Transverse colon (tissue), 4 donors: ENCODE results near the gene RUSC2. TPM values are rescaled to one million over a fixed set of nuclear protein-coding genes. Genes with fewer than 3 reads are reported as not detected.

Source experiments
- DNase-seq: peaks from one replicate; pipeline ENCODE4 v3.0.0-alpha.2; 2019
- H3K27ac ChIP-seq, 4 donors: fragments of 200-600 bp; sonication (generic); 2 replicates each; pipeline ENCODE4 v1.5.1; 2016 to 2018; ENCODE audit warnings: inconsistent platforms in 4 of 4
- H3K27me3 ChIP-seq: fragments of 200-600 bp; sonication (generic); 2 replicates; pipeline ENCODE4 v1.5.1; 2017; ENCODE audit warnings: inconsistent platforms
- H3K36me3 ChIP-seq, 4 donors: fragments of 200-600 bp; sonication (generic); 2 replicates each; pipeline ENCODE4 v1.5.1; 2017 to 2019; ENCODE audit warnings: inconsistent platforms in 4 of 4
- H3K4me1 ChIP-seq, 4 donors: fragments of 200-600 bp; sonication (generic); 2 replicates each; pipeline ENCODE4 v1.5.1; 2017 to 2020; ENCODE audit warnings: inconsistent platforms in 4 of 4
- H3K4me3 ChIP-seq, 4 donors: fragments of 200-600 bp; sonication (generic); 1 replicate in 1 of 4; 2 replicates in 3 of 4; pipeline versions ENCODE4 v1.5.1 to v1.6.1; 2017 to 2019; ENCODE audit warnings: inconsistent platforms in 4 of 4
- H3K9me3 ChIP-seq, 2 donors: fragments of 200-600 bp; sonication (generic); 2 replicates each; pipeline ENCODE4 v1.5.1; 2017 to 2019; ENCODE audit warnings: inconsistent platforms in 2 of 2
- EP300 ChIP-seq: sonication (generic); formaldehyde crosslinking; IDR thresholded peaks from one replicate; pipeline ENCODE4 v1.6.1; 2017; ENCODE audit warnings: antibody characterized with exemption, low read depth
- POLR2A ChIP-seq: fragments of 450-650 bp; IDR thresholded peaks from one replicate; pipeline ENCODE4 v1.6.1; 2016; ENCODE audit warnings: antibody characterized with exemption, mild to moderate bottlenecking, moderate library complexity
- POLR2AphosphoS5 ChIP-seq, 3 donors: sonication (generic); formaldehyde crosslinking; IDR thresholded peaks; one replicate each; pipeline ENCODE4 v1.6.1; 2016; ENCODE audit warnings: antibody characterized with exemption in 3 of 3
- WGBS, 2 donors: methylation state at CpG; one replicate each; pipeline ENCODE4 v1.1.5; 2018; ENCODE audit warnings: low coverage in 1 of 2; 5-methylcytosine and 5-hydroxymethylcytosine counted together
- in situ Hi-C, 4 donors: fragments of 200-750 bp; cut with MboI; loops; one replicate each; pipeline versions ENCODE4 v1.15.0 to v1.15.1; 2017; ENCODE audit warnings: low sequenced_read_pairs in 3 of 4, low pct_ligation_motif_present in 1 of 4, low pct_unique_long_range_greater_than_20kb in 1 of 4
- intact Hi-C: fragments of 100-400 bp; cut with DNase I; formaldehyde crosslinking; loops from one replicate; pipeline ENCODE4 v1.15.1; 2023; ENCODE audit warnings: low total_unique reads
- total RNA-seq, 4 donors: library from RNA; depleted of rRNA; stranded (reverse); fragments of >200 nt; gene quantifications; one replicate each; pipeline ENCODE4 v1.1.0, GENCODE V29; 2016
- TF ChIP-seq, protein P1 (sequence below), 5 experiments: fragments of 200-600 bp in 3 of 5; fragments of 450-650 bp in 2 of 5; sonication (generic) in 3 of 5; IDR thresholded peaks; 1 replicate in 2 of 5; 2 replicates in 3 of 5; pipeline ENCODE4 v1.5.1; 2016 to 2017; ENCODE audit warnings: antibody characterized with exemption in 5 of 5, inconsistent platforms in 3 of 5, mild to moderate bottlenecking in 2 of 5, moderate library complexity in 1 of 5

The RUSC2 gene
- total RNA-seq, 4 donors from 2014 or later, result 7.0 to 16.8 (median 12.1) TPM

DNA sequence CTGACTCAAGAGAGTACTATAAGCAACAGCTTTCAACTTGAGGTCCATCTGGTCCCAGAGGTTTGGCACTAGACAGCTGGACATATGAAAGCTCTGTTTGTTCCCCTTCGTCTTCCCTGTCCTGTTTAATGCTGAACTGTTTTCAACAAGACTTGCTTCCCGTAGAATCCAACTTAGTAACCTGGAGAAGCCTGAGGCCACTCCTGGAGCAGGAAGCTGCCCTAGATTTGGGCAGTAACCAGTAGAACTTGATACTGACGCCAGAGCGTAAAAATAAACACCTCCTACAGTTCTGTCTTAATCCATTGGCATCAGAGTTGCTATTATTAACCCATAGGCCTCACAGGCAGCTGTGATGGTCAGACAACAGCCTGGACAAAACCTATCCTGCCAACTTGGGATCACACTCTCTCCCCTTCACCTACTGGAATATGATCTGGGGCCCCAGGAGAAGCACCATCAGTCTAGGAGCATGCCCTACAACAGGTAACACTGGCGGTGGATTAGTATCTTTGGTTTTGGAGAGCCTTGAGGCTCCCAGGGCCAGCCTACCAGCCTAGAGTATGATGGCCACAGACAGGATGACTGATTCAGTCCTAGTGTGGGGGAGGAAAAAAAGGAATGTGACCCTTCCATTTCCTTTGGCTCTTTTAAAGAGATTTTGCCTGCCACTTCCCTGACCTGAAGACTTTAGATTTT, 29.2 kb downstream of the RUSC2 start:
- intact Hi-C loops, result no loop called here
- no peak for DNase-seq

GRCh38 chr9:35519692-35520363, 29.9 kb downstream of the RUSC2 start:
- H3K27ac ChIP-seq, result peak overlapping the region; percentile 56 to 81 (median 78)
- H3K9me3 ChIP-seq, result no peaks in the 10 kb centered on the region
- no peak for TF ChIP-seq POLR2AphosphoS5 (IDR thresholded peaks at IDR 0.05)
- TF ChIP-seq, protein P1, sequence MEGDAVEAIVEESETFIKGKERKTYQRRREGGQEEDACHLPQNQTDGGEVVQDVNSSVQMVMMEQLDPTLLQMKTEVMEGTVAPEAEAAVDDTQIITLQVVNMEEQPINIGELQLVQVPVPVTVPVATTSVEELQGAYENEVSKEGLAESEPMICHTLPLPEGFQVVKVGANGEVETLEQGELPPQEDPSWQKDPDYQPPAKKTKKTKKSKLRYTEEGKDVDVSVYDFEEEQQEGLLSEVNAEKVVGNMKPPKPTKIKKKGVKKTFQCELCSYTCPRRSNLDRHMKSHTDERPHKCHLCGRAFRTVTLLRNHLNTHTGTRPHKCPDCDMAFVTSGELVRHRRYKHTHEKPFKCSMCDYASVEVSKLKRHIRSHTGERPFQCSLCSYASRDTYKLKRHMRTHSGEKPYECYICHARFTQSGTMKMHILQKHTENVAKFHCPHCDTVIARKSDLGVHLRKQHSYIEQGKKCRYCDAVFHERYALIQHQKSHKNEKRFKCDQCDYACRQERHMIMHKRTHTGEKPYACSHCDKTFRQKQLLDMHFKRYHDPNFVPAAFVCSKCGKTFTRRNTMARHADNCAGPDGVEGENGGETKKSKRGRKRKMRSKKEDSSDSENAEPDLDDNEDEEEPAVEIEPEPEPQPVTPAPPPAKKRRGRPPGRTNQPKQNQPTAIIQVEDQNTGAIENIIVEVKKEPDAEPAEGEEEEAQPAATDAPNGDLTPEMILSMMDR (IDR thresholded peaks at IDR 0.05), result no peak
- no peak for TF ChIP-seq EP300
- no peak for TF ChIP-seq POLR2A
- H3K27me3 ChIP-seq, result no peaks in the 10 kb centered on the region
- DNase-seq, result no peak
- H3K4me3 ChIP-seq, result no peak overlapping the region
- H3K4me1 ChIP-seq, result peaks cover 23 to 62% (median 34%) of the 10 kb centered on the region in 4 donors
- intact Hi-C loops (no loop called here), in situ Hi-C loops (no loop called here)
- H3K36me3 ChIP-seq, result no peaks in the 10 kb centered on the region
- 75% methylated on average over 1 of the region's 1 CpG; no CpG with 5 or more reads in 1 of the 2 donors for WGBS, 2 donors

More for the DNA sequence above, 29.2 kb downstream of the RUSC2 start:
- H3K27me3 ChIP-seq, result no peaks in the 10 kb centered on the region
- in situ Hi-C loops, result no loop called here
- H3K27ac ChIP-seq, result peak overlapping the region; percentile 56 to 81 (median 78)
- H3K4me3 ChIP-seq, result no peak overlapping the region
- 61% methylated on average over 5 of the region's 5 CpGs; no CpG with 5 or more reads in 1 of the 2 donors for WGBS, 2 donors
- TF ChIP-seq EP300 (no peak), POLR2A (no peak), POLR2AphosphoS5 (IDR thresholded peaks at IDR 0.05) (no peak)
- TF ChIP-seq, protein P1 (IDR thresholded peaks at IDR 0.05), result no peak
- peaks cover 23 to 62% (median 34%) of the 10 kb centered on the region in 4 donors for H3K4me1 ChIP-seq
- H3K36me3 ChIP-seq, result no peaks in the 10 kb centered on the region
- H3K9me3 ChIP-seq, result no peaks in the 10 kb centered on the region

- intact Hi-C loops, result no loop called here
- DNase-seq, result no peak
- no peaks in the 10 kb centered on the region for H3K27me3 ChIP-seq
- TF ChIP-seq EP300 (no peak), POLR2AphosphoS5 (IDR thresholded peaks at IDR 0.05) (no peak), POLR2A (no peak)
- TF ChIP-seq, protein P1 (IDR thresholded peaks at IDR 0.05), result no peak
- whole genome bisulfite sequencing, 2 donors, result 40 to 70% methylated on average over 1 of the region's 1 CpG
- H3K4me3 ChIP-seq, result no peak overlapping the region
- peak overlapping the region; percentile 56 to 81 (median 78) for H3K27ac ChIP-seq
- H3K9me3 ChIP-seq, result no peaks in the 10 kb centered on the region
- peaks cover 23 to 62% (median 34%) of the 10 kb centered on the region in 4 donors for H3K4me1 ChIP-seq
- no peaks in the 10 kb centered on the region for H3K36me3 ChIP-seq
- in situ Hi-C loops, result no loop called here
Observed at GRCh38 chr9:35520364-35520710, 30.4 kb downstream of the RUSC2 start.

GRCh38 chr9:35521708-35522107, 31.8 kb downstream of the RUSC2 start:
- no peaks in the 10 kb centered on the region for H3K9me3 ChIP-seq
- peaks cover 26 to 65% (median 35%) of the 10 kb centered on the region in 4 donors for H3K4me1 ChIP-seq
- 66% methylated on average over 2 of the region's 2 CpGs; no CpG with 5 or more reads in 1 of the 2 donors for WGBS, 2 donors
- H3K4me3 ChIP-seq, result no peak overlapping the region
- in situ Hi-C loops, result no loop called here
- no peaks in the 10 kb centered on the region for H3K27me3 ChIP-seq
- intact Hi-C loops, result no loop called here
- H3K36me3 ChIP-seq, result no peaks in the 10 kb centered on the region
- H3K27ac ChIP-seq, result peak overlapping the region; percentile 56 to 81 (median 78)
- TF ChIP-seq POLR2AphosphoS5 (IDR thresholded peaks at IDR 0.05) (peak in 2 of 3 donors; percentile 34 to 50), EP300 (no peak), POLR2A (no peak)
- TF ChIP-seq, protein P1 (IDR thresholded peaks at IDR 0.05), result no peak
- no peak for DNase-seq
